Measurements from ENCODE around the gene COBL.

Gene COBL

DNA sequence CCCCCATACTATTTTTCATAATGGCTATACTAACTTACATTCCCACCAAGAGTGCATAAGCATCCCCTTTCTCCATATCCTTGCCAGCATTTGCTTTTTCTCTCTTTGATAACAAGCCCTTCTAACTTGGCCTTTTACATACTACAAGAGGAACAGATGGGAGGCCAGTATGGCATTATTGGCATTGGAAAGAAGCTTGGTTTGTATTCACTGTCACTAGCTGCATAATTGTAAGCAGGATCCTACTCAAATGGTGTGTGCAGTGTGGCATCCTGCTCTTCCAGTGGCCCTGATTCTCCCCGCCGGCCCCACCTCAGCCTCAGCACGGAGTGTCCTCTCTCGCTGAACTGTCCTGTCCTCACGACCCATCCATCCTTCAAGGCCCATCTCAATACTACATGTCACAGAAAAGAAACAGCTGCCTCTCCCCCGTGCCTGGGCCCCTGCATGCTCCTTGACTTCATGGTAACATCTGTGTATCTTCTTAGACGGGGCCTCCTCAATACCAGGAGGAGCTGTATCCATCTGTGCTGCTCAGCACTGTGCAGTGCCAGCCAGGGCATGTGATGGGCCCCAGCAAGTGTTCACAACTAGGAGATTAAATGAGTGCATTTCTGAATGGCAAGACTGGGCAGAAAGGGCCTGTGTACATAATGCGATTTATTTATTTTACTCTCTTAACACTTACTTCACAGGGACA lies 205.2 kb downstream of the COBL start:
- no peaks in the 10 kb centered on the region for H3K27me3 ChIP-seq (ENCODE audit: control insufficient read depth in 1 of 2, insufficient read depth in 2 of 2, low read length in 2 of 2)
- no peak overlapping the region for H3K27ac ChIP-seq (ENCODE audit: low read length)
- H3K4me1 ChIP-seq (ENCODE audit: control insufficient read depth, insufficient read depth, low read length), result no peaks in the 10 kb centered on the region
- H3K4me3 ChIP-seq (ENCODE audit: low read length in 2 of 2), result no peak overlapping the region
- H3K9me3 ChIP-seq (ENCODE audit: control insufficient read depth in 2 of 2, low read length in 2 of 2), result no peaks in the 10 kb centered on the region
- no peak overlapping the region for H3K9ac ChIP-seq (ENCODE audit: low read length in 2 of 2)
- H3K36me3 ChIP-seq (ENCODE audit: control insufficient read depth in 2 of 2, insufficient read depth in 2 of 2, low read length in 2 of 2), result no peaks in the 10 kb centered on the region

DNA sequence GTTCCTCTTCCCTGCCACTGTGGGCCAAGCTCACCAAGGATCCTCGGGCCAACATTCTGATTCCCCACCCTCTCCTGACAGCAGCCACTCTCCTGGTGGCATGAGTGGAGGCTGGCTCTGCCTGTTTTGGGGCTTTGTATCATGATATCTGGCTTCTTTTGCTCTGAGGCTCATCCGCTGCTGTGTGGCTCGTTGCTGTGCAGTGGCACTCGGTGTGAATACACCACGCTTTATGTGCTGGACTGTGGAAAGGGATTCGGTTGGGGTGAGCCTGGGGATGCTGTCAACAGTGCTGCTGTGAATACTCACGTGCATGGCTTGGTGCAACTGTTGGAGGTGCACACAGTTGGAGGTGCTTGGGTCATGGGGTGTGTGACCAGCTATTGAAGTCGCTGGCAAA lies 208.5 kb downstream of the COBL start:
- Histone ChIP-seq H3K27ac (ENCODE audit: low read length) (no peak overlapping the region), H3K9ac (ENCODE audit: low read length in 2 of 2) (no peak overlapping the region), H3K36me3 (ENCODE audit: control insufficient read depth in 2 of 2, insufficient read depth in 2 of 2, low read length in 2 of 2) (no peaks in the 10 kb centered on the region), H3K27me3 (ENCODE audit: control insufficient read depth in 1 of 2, insufficient read depth in 2 of 2, low read length in 2 of 2) (no peaks in the 10 kb centered on the region), H3K4me1 (ENCODE audit: control insufficient read depth, insufficient read depth, low read length) (no peaks in the 10 kb centered on the region), H3K9me3 (ENCODE audit: control insufficient read depth in 2 of 2, low read length in 2 of 2) (no peaks in the 10 kb centered on the region), H3K4me3 (ENCODE audit: low read length in 2 of 2) (no peak overlapping the region)

DNA sequence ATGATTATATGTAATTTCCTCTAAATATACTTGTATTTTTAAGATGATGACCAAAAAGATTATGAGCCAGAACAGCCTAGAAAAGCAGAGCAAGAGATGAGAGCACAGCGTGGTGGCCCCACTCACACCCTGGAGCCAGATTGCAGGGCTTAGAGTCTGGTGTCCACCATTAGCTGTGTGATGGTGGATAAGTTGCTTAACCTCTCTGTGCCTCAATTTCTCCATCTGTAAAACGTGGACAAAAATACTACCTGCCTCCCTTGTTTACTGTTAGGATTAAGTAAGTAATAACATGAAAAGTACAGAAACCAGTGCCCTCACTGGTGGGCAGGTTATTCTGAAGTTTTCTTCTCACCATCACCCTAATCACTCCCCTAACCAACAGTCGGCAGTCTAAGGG lies 212.3 kb downstream of the COBL start:
- Histone ChIP-seq H3K27me3 (ENCODE audit: control insufficient read depth in 1 of 2, insufficient read depth in 2 of 2, low read length in 2 of 2) (no peaks in the 10 kb centered on the region), H3K9ac (ENCODE audit: low read length in 2 of 2) (no peak overlapping the region), H3K4me3 (ENCODE audit: low read length in 2 of 2) (no peak overlapping the region), H3K36me3 (ENCODE audit: control insufficient read depth in 2 of 2, insufficient read depth in 2 of 2, low read length in 2 of 2) (no peaks in the 10 kb centered on the region), H3K9me3 (ENCODE audit: control insufficient read depth in 2 of 2, low read length in 2 of 2) (no peaks in the 10 kb centered on the region), H3K27ac (ENCODE audit: low read length) (no peak overlapping the region), H3K4me1 (ENCODE audit: control insufficient read depth, insufficient read depth, low read length) (no peaks in the 10 kb centered on the region)

DNA sequence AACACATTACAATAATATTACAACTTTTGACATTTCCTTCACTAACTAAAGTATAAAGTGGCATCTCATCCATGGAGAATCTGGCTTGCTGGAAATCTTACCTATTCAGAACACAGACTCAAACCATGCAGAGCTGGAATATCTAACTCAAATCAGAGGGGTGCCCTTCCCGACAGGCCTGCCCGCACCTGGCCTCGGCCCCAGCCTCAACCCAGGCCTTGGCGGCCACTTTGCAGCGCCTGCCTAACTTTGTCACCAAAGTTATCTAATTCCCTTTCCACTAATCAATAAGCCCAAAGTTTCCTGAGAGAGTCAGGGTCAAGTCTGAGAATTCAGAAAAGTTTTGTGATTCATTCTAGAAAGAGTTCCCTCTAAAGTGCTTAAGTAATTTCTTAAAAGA lies 212.9 kb downstream of the COBL start:
- Histone ChIP-seq H3K4me1 (ENCODE audit: control insufficient read depth, insufficient read depth, low read length) (no peaks in the 10 kb centered on the region), H3K4me3 (ENCODE audit: low read length in 2 of 2) (no peak overlapping the region), H3K9ac (ENCODE audit: low read length in 2 of 2) (no peak overlapping the region), H3K36me3 (ENCODE audit: control insufficient read depth in 2 of 2, insufficient read depth in 2 of 2, low read length in 2 of 2) (no peaks in the 10 kb centered on the region), H3K27me3 (ENCODE audit: control insufficient read depth in 1 of 2, insufficient read depth in 2 of 2, low read length in 2 of 2) (no peaks in the 10 kb centered on the region), H3K9me3 (ENCODE audit: control insufficient read depth in 2 of 2, low read length in 2 of 2) (no peaks in the 10 kb centered on the region), H3K27ac (ENCODE audit: low read length) (no peak overlapping the region)

DNA sequence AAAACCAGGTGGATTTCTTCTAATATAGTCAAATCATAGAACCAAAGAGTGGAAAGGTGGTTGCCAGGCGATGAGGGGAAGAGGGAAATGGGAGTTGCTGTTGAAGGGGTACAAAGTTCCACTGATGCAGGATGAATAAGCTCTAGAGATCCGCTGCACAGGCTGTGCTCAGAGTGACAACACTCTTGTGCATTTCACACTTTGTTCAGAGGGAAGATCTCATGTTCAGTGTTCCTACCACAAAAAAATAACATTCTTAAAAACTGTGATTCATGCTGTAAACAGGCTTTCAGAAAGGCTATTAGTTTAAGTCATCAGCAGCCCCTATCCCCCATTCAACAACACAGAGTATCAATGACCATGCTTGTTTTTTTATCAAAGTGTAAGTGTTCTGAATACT lies 213.8 kb downstream of the COBL start:
- Histone ChIP-seq H3K36me3 (ENCODE audit: control insufficient read depth in 2 of 2, insufficient read depth in 2 of 2, low read length in 2 of 2) (no peaks in the 10 kb centered on the region), H3K27ac (ENCODE audit: low read length) (no peak overlapping the region), H3K4me1 (ENCODE audit: control insufficient read depth, insufficient read depth, low read length) (no peaks in the 10 kb centered on the region), H3K9me3 (ENCODE audit: control insufficient read depth in 2 of 2, low read length in 2 of 2) (peaks cover 0 to 2% of the 10 kb centered on the region in 2 donors), H3K9ac (ENCODE audit: low read length in 2 of 2) (no peak overlapping the region), H3K27me3 (ENCODE audit: control insufficient read depth in 1 of 2, insufficient read depth in 2 of 2, low read length in 2 of 2) (no peaks in the 10 kb centered on the region), H3K4me3 (ENCODE audit: low read length in 2 of 2) (no peak overlapping the region)

DNA sequence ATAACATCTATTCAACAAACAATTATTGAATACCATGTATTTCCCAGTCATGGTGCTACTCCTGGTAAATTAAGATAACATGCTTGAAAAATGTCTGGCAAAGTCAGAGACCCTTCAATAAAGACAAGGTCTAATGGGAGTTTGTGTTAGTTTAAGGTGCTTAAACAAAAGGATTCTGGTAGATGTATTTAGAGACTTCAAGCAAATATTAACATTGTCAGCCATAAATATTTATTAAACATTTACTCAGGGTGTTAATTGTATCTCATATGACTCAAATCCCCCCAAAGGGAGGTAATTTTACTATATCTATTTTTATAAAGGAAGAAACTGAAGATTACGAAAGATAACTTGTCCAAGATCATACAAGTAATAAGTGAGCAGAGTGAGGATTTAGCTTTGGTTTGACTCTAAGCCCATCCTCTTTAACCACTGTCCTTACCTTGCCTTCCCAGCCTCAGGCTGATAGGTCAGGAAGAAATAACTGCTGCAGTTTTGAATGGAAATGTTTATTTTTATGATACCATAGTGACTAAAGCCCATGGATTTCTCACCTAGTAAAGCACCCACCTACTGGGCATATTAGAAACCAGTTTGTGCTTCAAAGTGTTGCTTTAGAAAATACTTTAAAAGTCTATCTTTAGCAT lies 215.4 kb downstream of the COBL start:
- no peaks in the 10 kb centered on the region for H3K4me1 ChIP-seq (ENCODE audit: control insufficient read depth, insufficient read depth, low read length)
- no peak overlapping the region for H3K27ac ChIP-seq (ENCODE audit: low read length)
- H3K4me3 ChIP-seq (ENCODE audit: low read length in 2 of 2), result no peak overlapping the region
- no peaks in the 10 kb centered on the region for H3K36me3 ChIP-seq (ENCODE audit: control insufficient read depth in 2 of 2, insufficient read depth in 2 of 2, low read length in 2 of 2)
- no peak overlapping the region for H3K9ac ChIP-seq (ENCODE audit: low read length in 2 of 2)
- H3K9me3 ChIP-seq (ENCODE audit: control insufficient read depth in 2 of 2, low read length in 2 of 2), result peaks cover 0 to 2% of the 10 kb centered on the region in 2 donors
- H3K27me3 ChIP-seq (ENCODE audit: control insufficient read depth in 1 of 2, insufficient read depth in 2 of 2, low read length in 2 of 2), result no peaks in the 10 kb centered on the region

DNA sequence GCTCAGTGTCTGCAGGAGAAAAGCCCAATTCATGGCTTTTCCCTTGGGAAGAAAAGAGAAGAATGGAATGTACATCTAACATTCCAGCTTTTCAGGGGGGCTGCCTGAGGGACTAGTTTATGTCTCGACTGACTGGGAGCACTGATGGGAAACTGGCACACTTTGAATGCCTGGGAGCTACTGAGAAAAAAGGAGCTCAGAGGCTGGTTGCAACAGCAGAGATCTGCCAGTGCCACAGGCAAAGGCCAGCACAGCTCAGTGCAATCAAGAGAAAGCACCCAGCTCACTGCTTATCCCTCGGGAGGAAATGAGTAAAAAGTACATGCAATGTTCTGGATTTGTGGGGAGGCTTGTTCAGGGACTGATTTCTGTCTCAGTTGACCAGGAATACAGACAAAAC lies 226.2 kb downstream of the COBL start:
- Histone ChIP-seq H3K27ac (ENCODE audit: low read length) (no peak overlapping the region), H3K4me1 (ENCODE audit: control insufficient read depth, insufficient read depth, low read length) (no peaks in the 10 kb centered on the region), H3K9ac (ENCODE audit: low read length in 2 of 2) (no peak overlapping the region), H3K4me3 (ENCODE audit: low read length in 2 of 2) (no peak overlapping the region), H3K27me3 (ENCODE audit: control insufficient read depth in 1 of 2, insufficient read depth in 2 of 2, low read length in 2 of 2) (no peaks in the 10 kb centered on the region), H3K9me3 (ENCODE audit: control insufficient read depth in 2 of 2, low read length in 2 of 2) (peaks cover 2% of the 10 kb centered on the region in 2 donors), H3K36me3 (ENCODE audit: control insufficient read depth in 2 of 2, insufficient read depth in 2 of 2, low read length in 2 of 2) (no peaks in the 10 kb centered on the region)

DNA sequence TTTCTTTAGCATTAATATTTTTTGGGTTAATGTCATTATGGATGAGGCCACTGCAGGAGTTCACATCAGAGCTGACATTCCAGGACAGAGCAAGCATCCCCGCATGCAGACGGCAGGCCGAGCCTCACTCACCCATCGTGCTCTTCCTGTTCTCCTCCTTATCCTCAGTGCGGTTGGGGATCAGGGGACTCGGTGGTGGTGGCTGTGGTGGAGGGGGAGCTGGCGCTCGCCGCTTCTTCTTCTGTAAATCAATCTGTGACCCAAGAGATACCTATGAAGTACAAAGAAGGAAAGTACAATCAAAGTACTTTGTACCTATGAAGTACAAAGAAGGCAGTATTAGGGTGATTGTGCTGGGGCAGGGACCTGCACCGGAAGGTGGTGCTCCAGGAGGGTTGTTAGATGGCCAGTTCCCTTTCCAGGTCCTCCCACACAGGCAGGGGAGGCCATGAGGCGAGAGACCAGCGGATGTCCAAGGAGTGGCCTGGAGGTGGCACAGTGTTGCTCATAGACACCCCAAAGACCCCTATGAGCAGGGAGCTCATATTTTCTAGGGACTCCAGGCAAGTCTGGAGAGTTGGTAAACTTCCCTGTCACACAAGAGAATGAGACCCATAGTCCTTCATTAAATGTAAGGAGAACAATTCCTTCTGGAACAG lies 231.4 kb downstream of the COBL start:
- H3K36me3 ChIP-seq (ENCODE audit: control insufficient read depth in 2 of 2, insufficient read depth in 2 of 2, low read length in 2 of 2), result peaks cover 0 to 6% of the 10 kb centered on the region in 2 donors
- H3K4me3 ChIP-seq (ENCODE audit: low read length in 2 of 2), result no peak overlapping the region
- no peak overlapping the region for H3K9ac ChIP-seq (ENCODE audit: low read length in 2 of 2)

DNA sequence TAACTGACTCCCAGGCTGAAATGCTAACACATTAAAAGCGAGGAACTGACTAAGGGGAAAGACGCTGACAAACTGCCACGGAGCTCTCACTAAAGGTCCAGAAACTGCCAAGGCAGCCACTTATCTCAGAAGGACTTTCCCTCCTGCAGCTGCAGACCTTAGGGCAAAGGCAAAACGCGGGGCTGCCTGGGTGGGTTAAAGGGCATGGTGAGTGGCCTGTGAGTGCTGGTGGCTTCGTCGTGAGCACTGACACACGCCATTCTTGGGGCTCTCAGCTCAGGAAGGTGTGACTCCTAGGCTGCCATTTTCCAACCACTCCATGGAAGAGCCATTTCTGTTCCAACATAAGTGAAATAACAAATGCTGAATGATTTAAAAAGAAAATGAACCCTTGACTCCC lies 232.5 kb downstream of the COBL start:
- H3K36me3 ChIP-seq (ENCODE audit: control insufficient read depth in 2 of 2, insufficient read depth in 2 of 2, low read length in 2 of 2), result peaks cover 0 to 6% of the 10 kb centered on the region in 2 donors
- no peak overlapping the region for H3K27ac ChIP-seq (ENCODE audit: low read length)
- no peaks in the 10 kb centered on the region for H3K27me3 ChIP-seq (ENCODE audit: control insufficient read depth in 1 of 2, insufficient read depth in 2 of 2, low read length in 2 of 2)
- no peaks in the 10 kb centered on the region for H3K9me3 ChIP-seq (ENCODE audit: control insufficient read depth in 2 of 2, low read length in 2 of 2)
- no peaks in the 10 kb centered on the region for H3K4me1 ChIP-seq (ENCODE audit: control insufficient read depth, insufficient read depth, low read length)
- H3K9ac ChIP-seq (ENCODE audit: low read length in 2 of 2), result no peak overlapping the region
- no peak overlapping the region for H3K4me3 ChIP-seq (ENCODE audit: low read length in 2 of 2)

More for the DNA sequence above, 231.4 kb downstream of the COBL start:
- Histone ChIP-seq H3K27me3 (ENCODE audit: control insufficient read depth in 1 of 2, insufficient read depth in 2 of 2, low read length in 2 of 2) (no peaks in the 10 kb centered on the region), H3K9me3 (ENCODE audit: control insufficient read depth in 2 of 2, low read length in 2 of 2) (no peaks in the 10 kb centered on the region), H3K27ac (ENCODE audit: low read length) (no peak overlapping the region), H3K4me1 (ENCODE audit: control insufficient read depth, insufficient read depth, low read length) (no peaks in the 10 kb centered on the region)

DNA sequence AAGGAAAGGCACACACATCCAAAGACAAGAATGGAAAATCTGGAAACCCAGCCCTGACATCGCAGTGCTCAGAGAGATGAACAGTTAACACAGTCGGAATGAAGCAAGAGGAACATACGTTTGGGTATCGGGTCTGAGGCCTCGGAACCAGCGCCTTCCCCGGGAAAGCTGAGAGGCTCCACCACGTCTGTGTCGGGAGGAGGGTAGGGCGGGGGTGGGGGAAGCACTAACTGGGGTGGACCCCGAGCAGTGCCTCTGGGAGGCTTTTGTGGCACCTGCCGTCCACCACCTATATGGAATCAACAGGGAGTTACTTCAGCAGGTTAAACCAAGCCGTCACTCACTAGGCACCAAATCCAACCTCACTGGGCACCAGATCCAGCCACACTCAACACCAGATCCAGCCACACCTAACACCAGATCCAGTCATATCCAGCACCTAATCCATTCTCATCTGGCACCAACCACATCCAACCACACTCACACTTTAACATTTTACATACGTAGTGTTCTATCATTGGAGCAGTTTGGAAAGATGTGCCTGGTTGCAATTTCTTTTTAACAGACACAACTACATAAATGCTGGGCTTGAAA lies 233.6 kb downstream of the COBL start:
- H3K4me1 ChIP-seq (ENCODE audit: control insufficient read depth, insufficient read depth, low read length), result no peaks in the 10 kb centered on the region
- no peak overlapping the region for H3K9ac ChIP-seq (ENCODE audit: low read length in 2 of 2)
- H3K36me3 ChIP-seq (ENCODE audit: control insufficient read depth in 2 of 2, insufficient read depth in 2 of 2, low read length in 2 of 2), result peaks cover 0 to 8% of the 10 kb centered on the region in 2 donors
- H3K27ac ChIP-seq (ENCODE audit: low read length), result no peak overlapping the region
- no peak overlapping the region for H3K4me3 ChIP-seq (ENCODE audit: low read length in 2 of 2)
- no peaks in the 10 kb centered on the region for H3K27me3 ChIP-seq (ENCODE audit: control insufficient read depth in 1 of 2, insufficient read depth in 2 of 2, low read length in 2 of 2)
- no peaks in the 10 kb centered on the region for H3K9me3 ChIP-seq (ENCODE audit: control insufficient read depth in 2 of 2, low read length in 2 of 2)
